HK-2 (cell line): ENCODE measurements around the gene SP4.

Source experiments
- DNase-seq: peaks from one replicate; pipeline ENCODE4 v3.0.0-alpha.2; 2018; ENCODE audit not compliant: unreplicated experiment

Gene SP4

GRCh38 chr7:21427871-21428658 is at the start of gene SP4:
Gene SP4 (plus strand): TSS chr7:21428083. CDS start chr7:21428252, 169 bp downstream.
- peak; percentile 96 for DNase-seq

GRCh38 chr7:21383227-21384220 is 44.4 kb upstream of the SP4 start:
- DNase-seq = no peak

GRCh38 chr7:21393937-21394336 is 33.9 kb upstream of the SP4 start:
- DNase-seq = no peak

GRCh38 chr7:21401944-21402343 is 25.9 kb upstream of the SP4 start:
- no peak for DNase-seq

GRCh38 chr7:21407796-21408480 is 19.9 kb upstream of the SP4 start:
- no peak for DNase-seq

GRCh38 chr7:21408481-21408820 is 19.4 kb upstream of the SP4 start:
- no peak for DNase-seq

GRCh38 chr7:21412410-21412851 is 15.5 kb upstream of the SP4 start:
- DNase-seq = no peak

GRCh38 chr7:21412957-21413356 is 14.9 kb upstream of the SP4 start:
- no peak for DNase-seq

GRCh38 chr7:21413502-21413901 is 14.4 kb upstream of the SP4 start:
- no peak for DNase-seq

GRCh38 chr7:21414795-21415393 is 13.0 kb upstream of the SP4 start:
- no peak for DNase-seq

- DNase-seq = no peak
Measured at GRCh38 chr7:21417647-21418046, 10.2 kb upstream of the SP4 start.

- DNase-seq = no peak
Measured at GRCh38 chr7:21422751-21423150, 5.1 kb upstream of the SP4 start.

- no peak for DNase-seq
Measured at GRCh38 chr7:21425290-21425689, 2.6 kb upstream of the SP4 start.

- no peak for DNase-seq
Measured at GRCh38 chr7:21426286-21427181, 1.3 kb upstream of the SP4 start.

- peak; percentile 98 for DNase-seq
Measured at GRCh38 chr7:21427182-21427870, 557 bp upstream of the SP4 start.

- no peak for DNase-seq
Measured at GRCh38 chr7:21428659-21428941, 717 bp downstream of the SP4 start.

GRCh38 chr7:21429021-21429420 is 1.1 kb downstream of the SP4 start:
- DNase-seq = no peak

GRCh38 chr7:21429786-21430574 is 2.1 kb downstream of the SP4 start:
- DNase-seq = no peak

- DNase-seq = no peak
Measured at GRCh38 chr7:21430575-21430954, 2.7 kb downstream of the SP4 start.
